Lower leg skin (tissue), 3 donors: ENCODE results near the gene UBE2M.

Experiments
- CTCF ChIP-seq, 3 donors: fragments of 450-650 bp; IDR thresholded peaks; one replicate each; pipeline ENCODE4 v1.5.1; 2016; ENCODE audit warnings: antibody characterized with exemption in 3 of 3, mild to moderate bottlenecking in 3 of 3, moderate library complexity in 2 of 3
- POLR2A ChIP-seq, 2 donors: fragments of 450-650 bp; IDR thresholded peaks; one replicate each; pipeline ENCODE4 v1.6.1; 2016 to 2017; ENCODE audit warnings: antibody characterized with exemption in 2 of 2, mild to moderate bottlenecking in 1 of 2, moderate library complexity in 1 of 2

DNA sequence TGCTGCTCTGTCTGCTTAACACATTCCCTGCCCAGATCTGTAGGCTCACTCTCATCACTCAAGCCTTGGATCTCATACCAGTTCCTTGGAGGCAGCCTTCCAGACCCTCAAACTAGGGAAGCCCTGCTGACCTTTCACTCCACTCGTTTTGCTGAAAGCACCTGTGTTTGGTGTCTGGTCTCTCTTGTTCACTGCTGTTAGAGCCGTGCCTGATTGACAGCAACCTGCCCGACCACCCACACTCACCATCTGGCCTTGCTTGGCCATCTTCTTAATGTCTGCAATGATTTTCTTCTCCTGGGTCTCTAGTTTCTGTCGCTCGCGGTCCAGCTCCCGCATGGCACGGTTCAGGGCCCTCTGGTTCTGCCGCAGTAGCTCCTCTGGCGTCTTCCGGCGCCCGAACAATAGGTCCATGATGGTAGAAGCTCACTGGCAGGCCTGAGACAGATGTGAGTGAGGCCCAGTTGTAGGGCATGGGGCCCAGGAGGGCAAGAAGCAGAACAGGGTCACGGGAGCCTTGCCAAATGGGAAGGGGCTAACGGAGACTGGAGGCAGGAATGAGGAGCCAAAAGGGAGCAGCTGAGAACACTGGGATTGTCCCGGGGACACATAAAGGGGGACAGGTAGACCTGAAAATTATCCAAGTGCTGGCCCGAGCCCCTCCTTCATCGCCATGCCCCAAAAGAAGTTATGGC, 4.5 kb downstream of the UBE2M start:
- TF ChIP-seq CTCF (IDR thresholded peaks at IDR 0.05) (no peak), POLR2A (IDR thresholded peaks at IDR 0.05) (no peak)
